ENCODE data around the gene HOXB6.

Gene HOXB6

GRCh38 chr17:48555258-48556228 lies 49.2 kb downstream of the HOXB6 start (continued):
- peak; percentile 38; the same call in 1 of the 2 replicates for TF ChIP-seq ZSCAN4 (tag by site-specific recombination; IDR thresholded peaks at IDR 0.05)
- TF ChIP-seq, protein P1, sequence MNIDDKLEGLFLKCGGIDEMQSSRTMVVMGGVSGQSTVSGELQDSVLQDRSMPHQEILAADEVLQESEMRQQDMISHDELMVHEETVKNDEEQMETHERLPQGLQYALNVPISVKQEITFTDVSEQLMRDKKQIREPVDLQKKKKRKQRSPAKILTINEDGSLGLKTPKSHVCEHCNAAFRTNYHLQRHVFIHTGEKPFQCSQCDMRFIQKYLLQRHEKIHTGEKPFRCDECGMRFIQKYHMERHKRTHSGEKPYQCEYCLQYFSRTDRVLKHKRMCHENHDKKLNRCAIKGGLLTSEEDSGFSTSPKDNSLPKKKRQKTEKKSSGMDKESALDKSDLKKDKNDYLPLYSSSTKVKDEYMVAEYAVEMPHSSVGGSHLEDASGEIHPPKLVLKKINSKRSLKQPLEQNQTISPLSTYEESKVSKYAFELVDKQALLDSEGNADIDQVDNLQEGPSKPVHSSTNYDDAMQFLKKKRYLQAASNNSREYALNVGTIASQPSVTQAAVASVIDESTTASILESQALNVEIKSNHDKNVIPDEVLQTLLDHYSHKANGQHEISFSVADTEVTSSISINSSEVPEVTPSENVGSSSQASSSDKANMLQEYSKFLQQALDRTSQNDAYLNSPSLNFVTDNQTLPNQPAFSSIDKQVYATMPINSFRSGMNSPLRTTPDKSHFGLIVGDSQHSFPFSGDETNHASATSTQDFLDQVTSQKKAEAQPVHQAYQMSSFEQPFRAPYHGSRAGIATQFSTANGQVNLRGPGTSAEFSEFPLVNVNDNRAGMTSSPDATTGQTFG (tag by site-specific recombination; IDR thresholded peaks at IDR 0.05; ENCODE audit: borderline replicate concordance): no peak
- TF ChIP-seq, protein P2, sequence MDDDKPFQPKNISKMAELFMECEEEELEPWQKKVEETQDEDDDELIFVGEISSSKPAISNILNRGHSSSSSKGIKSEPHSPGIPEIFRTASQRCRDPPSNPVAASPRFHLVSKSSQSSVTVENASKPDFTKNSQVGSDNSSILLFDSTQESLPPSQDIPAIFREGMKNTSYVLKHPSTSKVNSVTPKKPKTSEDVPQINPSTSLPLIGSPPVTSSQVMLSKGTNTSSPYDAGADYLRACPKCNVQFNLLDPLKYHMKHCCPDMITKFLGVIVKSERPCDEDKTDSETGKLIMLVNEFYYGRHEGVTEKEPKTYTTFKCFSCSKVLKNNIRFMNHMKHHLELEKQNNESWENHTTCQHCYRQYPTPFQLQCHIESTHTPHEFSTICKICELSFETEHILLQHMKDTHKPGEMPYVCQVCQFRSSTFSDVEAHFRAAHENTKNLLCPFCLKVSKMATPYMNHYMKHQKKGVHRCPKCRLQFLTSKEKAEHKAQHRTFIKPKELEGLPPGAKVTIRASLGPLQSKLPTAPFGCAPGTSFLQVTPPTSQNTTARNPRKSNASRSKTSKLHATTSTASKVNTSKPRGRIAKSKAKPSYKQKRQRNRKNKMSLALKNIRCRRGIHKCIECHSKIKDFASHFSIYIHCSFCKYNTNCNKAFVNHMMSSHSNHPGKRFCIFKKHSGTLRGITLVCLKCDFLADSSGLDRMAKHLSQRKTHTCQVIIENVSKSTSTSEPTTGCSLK (tag by site-specific recombination; IDR thresholded peaks at IDR 0.05): no peak
- TF ChIP-seq GLI4 (tag by site-specific recombination; IDR thresholded peaks at IDR 0.05): no peak
- TF ChIP-seq RBAK (tag by site-specific recombination; IDR thresholded peaks at IDR 0.05): no peak
- no peak for TF ChIP-seq ZNF16 (tag by site-specific recombination; IDR thresholded peaks at IDR 0.05; ENCODE audit: low read depth)
- TF ChIP-seq ZNF274 (IDR thresholded peaks at IDR 0.05; ENCODE audit: low read length): no peak
- TF ChIP-seq ZNF274 (tag by site-specific recombination; IDR thresholded peaks at IDR 0.05; ENCODE audit: borderline replicate concordance): no peak
- TF ChIP-seq ZNF341 (tag by site-specific recombination; IDR thresholded peaks at IDR 0.05; ENCODE audit: low read depth): no peak
- TF ChIP-seq ZBTB8A (tag by site-specific recombination; IDR thresholded peaks at IDR 0.05): peak; percentile 90
- TF ChIP-seq INSM2 (tag by site-specific recombination; IDR thresholded peaks at IDR 0.05): peak; percentile 31; the same call in 1 of the 2 replicates
- TF ChIP-seq ZIC2 (tag by site-specific recombination; IDR thresholded peaks at IDR 0.05): no peak
- TF ChIP-seq SCRT1 (tag by site-specific recombination; IDR thresholded peaks at IDR 0.05; ENCODE audit: borderline replicate concordance): no peak
- TF ChIP-seq ZNF423 (tag by site-specific recombination; IDR thresholded peaks at IDR 0.05): no peak
- 0 out of 2 replicates have a peak, but pooled peaks have one; percentile 25 for TF ChIP-seq ZNF324 (tag by site-specific recombination; IDR thresholded peaks at IDR 0.05)
- TF ChIP-seq BCL11A (tag by site-specific recombination; IDR thresholded peaks at IDR 0.05; ENCODE audit: low read depth): no peak
- TF ChIP-seq, protein P3, sequence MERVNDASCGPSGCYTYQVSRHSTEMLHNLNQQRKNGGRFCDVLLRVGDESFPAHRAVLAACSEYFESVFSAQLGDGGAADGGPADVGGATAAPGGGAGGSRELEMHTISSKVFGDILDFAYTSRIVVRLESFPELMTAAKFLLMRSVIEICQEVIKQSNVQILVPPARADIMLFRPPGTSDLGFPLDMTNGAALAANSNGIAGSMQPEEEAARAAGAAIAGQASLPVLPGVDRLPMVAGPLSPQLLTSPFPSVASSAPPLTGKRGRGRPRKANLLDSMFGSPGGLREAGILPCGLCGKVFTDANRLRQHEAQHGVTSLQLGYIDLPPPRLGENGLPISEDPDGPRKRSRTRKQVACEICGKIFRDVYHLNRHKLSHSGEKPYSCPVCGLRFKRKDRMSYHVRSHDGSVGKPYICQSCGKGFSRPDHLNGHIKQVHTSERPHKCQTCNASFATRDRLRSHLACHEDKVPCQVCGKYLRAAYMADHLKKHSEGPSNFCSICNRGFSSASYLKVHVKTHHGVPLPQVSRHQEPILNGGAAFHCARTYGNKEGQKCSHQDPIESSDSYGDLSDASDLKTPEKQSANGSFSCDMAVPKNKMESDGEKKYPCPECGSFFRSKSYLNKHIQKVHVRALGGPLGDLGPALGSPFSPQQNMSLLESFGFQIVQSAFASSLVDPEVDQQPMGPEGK (tag by site-specific recombination; IDR thresholded peaks at IDR 0.05): peak; percentile 13
- no peak for TF ChIP-seq ZNF777 (tag by site-specific recombination; IDR thresholded peaks at IDR 0.05; ENCODE audit: borderline replicate concordance)
- TF ChIP-seq YY2 (tag by site-specific recombination; IDR thresholded peaks at IDR 0.05): peak; percentile 36; the same call in 1 of the 2 replicates
- peak; percentile 38; the same call in 1 of the 2 replicates for TF ChIP-seq KLF8 (tag by site-specific recombination; IDR thresholded peaks at IDR 0.05)
- no peak for TF ChIP-seq ZNF701 (tag by site-specific recombination; IDR thresholded peaks at IDR 0.05)
- TF ChIP-seq ZSCAN5A (tag by site-specific recombination; IDR thresholded peaks at IDR 0.05): no peak
- no peak for TF ChIP-seq ZNF426 (tag by site-specific recombination; IDR thresholded peaks at IDR 0.05)
- TF ChIP-seq, protein P4, sequence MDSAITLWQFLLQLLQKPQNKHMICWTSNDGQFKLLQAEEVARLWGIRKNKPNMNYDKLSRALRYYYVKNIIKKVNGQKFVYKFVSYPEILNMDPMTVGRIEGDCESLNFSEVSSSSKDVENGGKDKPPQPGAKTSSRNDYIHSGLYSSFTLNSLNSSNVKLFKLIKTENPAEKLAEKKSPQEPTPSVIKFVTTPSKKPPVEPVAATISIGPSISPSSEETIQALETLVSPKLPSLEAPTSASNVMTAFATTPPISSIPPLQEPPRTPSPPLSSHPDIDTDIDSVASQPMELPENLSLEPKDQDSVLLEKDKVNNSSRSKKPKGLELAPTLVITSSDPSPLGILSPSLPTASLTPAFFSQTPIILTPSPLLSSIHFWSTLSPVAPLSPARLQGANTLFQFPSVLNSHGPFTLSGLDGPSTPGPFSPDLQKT (IDR thresholded peaks at IDR 0.05; ENCODE audit: borderline replicate concordance, low read depth, low read length): no peak
- TF ChIP-seq ZNF560 (tag by site-specific recombination; IDR thresholded peaks at IDR 0.05; ENCODE audit: borderline replicate concordance): no peak
- TF ChIP-seq ZNF571 (tag by site-specific recombination; IDR thresholded peaks at IDR 0.05): no peak
